ENCODE results near the gene RPLP1. TPM values are rescaled to one million over a fixed set of nuclear protein-coding genes. Genes with fewer than 3 reads are reported as not detected.

RPLP1 gene
- total RNA-seq (2022; extraction: Qiagen RNA extraction; ENCODE audit: low read depth), result 3,147 to 4,294 TPM (median 3,536 TPM) in 5 replicates

DNA sequence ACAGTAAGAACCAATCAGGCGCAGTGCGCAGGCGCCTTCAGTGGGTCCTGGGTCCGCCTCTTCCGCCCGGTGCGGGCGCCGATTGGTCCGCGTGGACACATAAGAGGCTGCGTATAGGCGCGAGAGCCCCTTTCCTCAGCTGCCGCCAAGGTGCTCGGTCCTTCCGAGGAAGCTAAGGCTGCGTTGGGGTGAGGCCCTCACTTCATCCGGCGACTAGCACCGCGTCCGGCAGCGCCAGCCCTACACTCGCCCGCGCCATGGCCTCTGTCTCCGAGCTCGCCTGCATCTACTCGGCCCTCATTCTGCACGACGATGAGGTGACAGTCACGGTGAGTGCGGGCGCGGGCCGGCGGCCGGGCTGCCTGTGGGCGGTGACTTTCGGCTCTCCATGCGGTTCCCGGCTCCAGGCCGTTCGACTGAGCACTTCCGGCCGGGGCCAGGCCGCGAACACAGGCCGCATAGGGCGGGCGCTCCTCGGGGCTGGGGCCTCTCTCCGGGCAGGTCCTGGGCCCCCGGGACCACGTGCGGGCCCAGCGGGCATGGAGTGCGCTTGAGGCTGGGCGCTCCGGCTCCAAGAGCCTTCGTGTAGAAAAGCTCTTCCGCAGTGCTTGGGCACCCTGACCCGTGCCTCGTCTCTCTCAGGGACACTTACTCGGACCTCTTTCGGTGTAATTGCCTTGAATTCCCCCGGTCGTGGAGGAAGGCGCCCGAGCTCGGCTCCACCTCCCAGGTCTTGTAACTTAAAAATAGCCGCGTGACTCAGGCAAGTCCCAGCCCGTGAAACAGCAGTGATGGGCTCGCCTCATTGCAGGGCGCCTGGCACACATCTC, at the start of gene RPLP1:
TSS of gene RPLP1 (plus strand) at position 127 of the 830 bp plus-strand sequence. CDS start at position 258, 131 bp downstream.

GRCh38 chr15:69413822-69414700, 38.6 kb upstream of the RPLP1 start, which contains the start of gene KIF23:
Gene KIF23 (plus strand): TSS chr15:69414349. CDS start chr15:69414466, 117 bp downstream.

Other genes with a start within 250 kb of the RPLP1 start
- gene PAQR5, start 153.9 kb upstream of the RPLP1 start, total RNA-seq (2022; extraction: Qiagen RNA extraction; ENCODE audit: low read depth), result 98.3 to 125 TPM (median 117 TPM) in 5 replicates
- gene KIF23, start 38.5 kb upstream of the RPLP1 start, total RNA-seq (2022; extraction: Qiagen RNA extraction; ENCODE audit: low read depth), result 72.4 to 116 TPM (median 83.1 TPM) in 5 replicates

Data from A549 treated with CpdA at 1 μM for 4 hours (cell line).